ENCODE measurements around the gene AAK1.

Gene AAK1

DNA sequence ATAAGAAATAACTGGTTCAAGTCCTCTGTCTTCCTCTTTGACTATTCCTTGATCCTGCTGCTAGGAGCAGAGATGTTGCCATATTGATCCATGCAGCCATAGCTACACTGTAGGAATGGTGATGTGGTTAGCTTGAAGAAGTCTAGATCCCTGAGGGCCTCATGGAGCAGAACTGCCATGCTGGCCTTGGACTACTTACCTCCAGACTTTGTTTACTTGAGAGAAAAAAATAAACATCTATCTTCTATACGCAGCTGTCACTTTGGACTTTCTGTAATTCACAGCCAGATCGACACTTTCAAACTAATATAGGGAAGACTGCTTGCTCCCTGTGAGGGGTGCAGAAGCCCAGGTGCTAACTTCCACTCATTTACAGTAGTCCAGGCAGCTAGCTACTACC is 121.8 kb downstream of the AAK1 start:
- TF ChIP-seq NFIC (IDR thresholded peaks at IDR 0.05) = no peak
- no peak for TF ChIP-seq YY1 (IDR thresholded peaks at IDR 0.05; ENCODE audit: low read depth)
- TF ChIP-seq, protein P1, sequence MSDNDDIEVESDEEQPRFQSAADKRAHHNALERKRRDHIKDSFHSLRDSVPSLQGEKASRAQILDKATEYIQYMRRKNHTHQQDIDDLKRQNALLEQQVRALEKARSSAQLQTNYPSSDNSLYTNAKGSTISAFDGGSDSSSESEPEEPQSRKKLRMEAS (IDR thresholded peaks at IDR 0.05) = no peak
- TF ChIP-seq RAD21 (IDR thresholded peaks at IDR 0.05; ENCODE audit: low read depth) = no peak
- TF ChIP-seq TAF1 (IDR thresholded peaks at IDR 0.05; ENCODE audit: low read depth) = no peak
- no peak for TF ChIP-seq EP300 (IDR thresholded peaks at IDR 0.05; ENCODE audit: borderline replicate concordance)
- TF ChIP-seq ZBTB7A (IDR thresholded peaks at IDR 0.05; ENCODE audit: low read depth) = no peak
- no peak for TF ChIP-seq CEBPB (IDR thresholded peaks at IDR 0.05)
- no peak for TF ChIP-seq TEAD4 (IDR thresholded peaks at IDR 0.05)
- TF ChIP-seq, protein P2, sequence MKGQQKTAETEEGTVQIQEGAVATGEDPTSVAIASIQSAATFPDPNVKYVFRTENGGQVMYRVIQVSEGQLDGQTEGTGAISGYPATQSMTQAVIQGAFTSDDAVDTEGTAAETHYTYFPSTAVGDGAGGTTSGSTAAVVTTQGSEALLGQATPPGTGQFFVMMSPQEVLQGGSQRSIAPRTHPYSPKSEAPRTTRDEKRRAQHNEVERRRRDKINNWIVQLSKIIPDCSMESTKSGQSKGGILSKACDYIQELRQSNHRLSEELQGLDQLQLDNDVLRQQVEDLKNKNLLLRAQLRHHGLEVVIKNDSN (IDR thresholded peaks at IDR 0.05) = no peak
- no peak for TF ChIP-seq CREB1 (IDR thresholded peaks at IDR 0.05; ENCODE audit: low read depth)
- no peak for TF ChIP-seq EGR1 (IDR thresholded peaks at IDR 0.05)
- TF ChIP-seq, protein P3, sequence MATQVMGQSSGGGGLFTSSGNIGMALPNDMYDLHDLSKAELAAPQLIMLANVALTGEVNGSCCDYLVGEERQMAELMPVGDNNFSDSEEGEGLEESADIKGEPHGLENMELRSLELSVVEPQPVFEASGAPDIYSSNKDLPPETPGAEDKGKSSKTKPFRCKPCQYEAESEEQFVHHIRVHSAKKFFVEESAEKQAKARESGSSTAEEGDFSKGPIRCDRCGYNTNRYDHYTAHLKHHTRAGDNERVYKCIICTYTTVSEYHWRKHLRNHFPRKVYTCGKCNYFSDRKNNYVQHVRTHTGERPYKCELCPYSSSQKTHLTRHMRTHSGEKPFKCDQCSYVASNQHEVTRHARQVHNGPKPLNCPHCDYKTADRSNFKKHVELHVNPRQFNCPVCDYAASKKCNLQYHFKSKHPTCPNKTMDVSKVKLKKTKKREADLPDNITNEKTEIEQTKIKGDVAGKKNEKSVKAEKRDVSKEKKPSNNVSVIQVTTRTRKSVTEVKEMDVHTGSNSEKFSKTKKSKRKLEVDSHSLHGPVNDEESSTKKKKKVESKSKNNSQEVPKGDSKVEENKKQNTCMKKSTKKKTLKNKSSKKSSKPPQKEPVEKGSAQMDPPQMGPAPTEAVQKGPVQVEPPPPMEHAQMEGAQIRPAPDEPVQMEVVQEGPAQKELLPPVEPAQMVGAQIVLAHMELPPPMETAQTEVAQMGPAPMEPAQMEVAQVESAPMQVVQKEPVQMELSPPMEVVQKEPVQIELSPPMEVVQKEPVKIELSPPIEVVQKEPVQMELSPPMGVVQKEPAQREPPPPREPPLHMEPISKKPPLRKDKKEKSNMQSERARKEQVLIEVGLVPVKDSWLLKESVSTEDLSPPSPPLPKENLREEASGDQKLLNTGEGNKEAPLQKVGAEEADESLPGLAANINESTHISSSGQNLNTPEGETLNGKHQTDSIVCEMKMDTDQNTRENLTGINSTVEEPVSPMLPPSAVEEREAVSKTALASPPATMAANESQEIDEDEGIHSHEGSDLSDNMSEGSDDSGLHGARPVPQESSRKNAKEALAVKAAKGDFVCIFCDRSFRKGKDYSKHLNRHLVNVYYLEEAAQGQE (IDR thresholded peaks at IDR 0.05; ENCODE audit: low read depth) = no peak
- TF ChIP-seq FOXM1 (IDR thresholded peaks at IDR 0.05; ENCODE audit: borderline replicate concordance, low read depth) = no peak
- no peak for TF ChIP-seq TCF12 (IDR thresholded peaks at IDR 0.05; ENCODE audit: low read depth)

DNA sequence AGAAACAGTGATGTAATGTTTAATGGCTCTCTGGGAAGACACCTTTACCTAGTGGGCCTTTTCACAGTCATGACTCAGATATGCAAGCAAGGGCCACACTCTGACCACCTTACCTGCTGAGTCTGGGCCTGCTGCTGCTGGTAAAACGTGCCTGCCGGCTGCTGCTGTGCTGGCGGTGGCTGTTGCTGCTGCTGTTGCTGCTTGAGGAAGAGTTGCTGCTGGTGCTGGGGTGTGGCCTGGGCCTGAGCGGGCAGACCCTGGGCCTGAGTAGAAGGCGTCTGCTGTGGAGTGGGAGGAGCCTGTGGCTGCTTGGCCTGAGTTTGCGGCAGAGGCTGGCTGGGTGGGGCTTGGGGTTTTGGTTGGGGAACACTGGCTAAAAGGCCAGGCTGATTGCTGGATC is 124.7 kb downstream of the AAK1 start:
- no peak for TF ChIP-seq TAF1 (IDR thresholded peaks at IDR 0.05; ENCODE audit: low read depth)
- TF ChIP-seq EP300 (IDR thresholded peaks at IDR 0.05; ENCODE audit: borderline replicate concordance) = no peak
- TF ChIP-seq TEAD4 (IDR thresholded peaks at IDR 0.05) = no peak
- no peak for TF ChIP-seq RAD21 (IDR thresholded peaks at IDR 0.05; ENCODE audit: low read depth)
- TF ChIP-seq CREB1 (IDR thresholded peaks at IDR 0.05; ENCODE audit: low read depth) = no peak
- TF ChIP-seq ZBTB7A (IDR thresholded peaks at IDR 0.05; ENCODE audit: low read depth) = no peak
- no peak for TF ChIP-seq YY1 (IDR thresholded peaks at IDR 0.05; ENCODE audit: low read depth)
- TF ChIP-seq, protein P2 (IDR thresholded peaks at IDR 0.05) = no peak
- TF ChIP-seq FOXM1 (IDR thresholded peaks at IDR 0.05; ENCODE audit: borderline replicate concordance, low read depth) = no peak
- TF ChIP-seq NFIC (IDR thresholded peaks at IDR 0.05) = no peak
- TF ChIP-seq CEBPB (IDR thresholded peaks at IDR 0.05) = no peak
- TF ChIP-seq, protein P1 (IDR thresholded peaks at IDR 0.05) = no peak
- TF ChIP-seq EGR1 (IDR thresholded peaks at IDR 0.05) = no peak
- no peak for TF ChIP-seq TCF12 (IDR thresholded peaks at IDR 0.05; ENCODE audit: low read depth)
- TF ChIP-seq, protein P3 (IDR thresholded peaks at IDR 0.05; ENCODE audit: low read depth) = no peak

DNA sequence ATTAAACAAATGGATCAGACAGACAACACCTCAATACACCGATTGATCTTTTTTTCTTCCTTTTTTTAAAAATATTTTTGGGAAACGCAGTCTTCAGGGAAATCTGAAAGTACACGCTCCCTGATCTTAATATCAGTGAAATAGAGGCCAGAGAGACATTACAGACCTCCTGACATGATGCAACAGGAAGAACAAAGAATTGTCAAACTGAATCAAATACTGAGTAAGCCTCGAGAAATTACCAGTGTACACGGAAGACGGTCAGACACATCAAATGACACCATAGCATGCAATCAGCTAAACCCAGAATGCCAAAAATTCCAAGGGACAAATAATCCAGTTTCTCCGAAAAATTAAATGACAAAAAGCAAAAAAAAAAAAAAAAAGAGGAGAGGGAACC is 126.1 kb downstream of the AAK1 start:
- no peak for TF ChIP-seq RAD21 (IDR thresholded peaks at IDR 0.05; ENCODE audit: low read depth)
- TF ChIP-seq NFIC (IDR thresholded peaks at IDR 0.05) = no peak
- no peak for TF ChIP-seq TEAD4 (IDR thresholded peaks at IDR 0.05)
- no peak for TF ChIP-seq FOXM1 (IDR thresholded peaks at IDR 0.05; ENCODE audit: borderline replicate concordance, low read depth)
- TF ChIP-seq, protein P1 (IDR thresholded peaks at IDR 0.05) = no peak
- TF ChIP-seq, protein P3 (IDR thresholded peaks at IDR 0.05; ENCODE audit: low read depth) = no peak
- no peak for TF ChIP-seq CREB1 (IDR thresholded peaks at IDR 0.05; ENCODE audit: low read depth)

DNA sequence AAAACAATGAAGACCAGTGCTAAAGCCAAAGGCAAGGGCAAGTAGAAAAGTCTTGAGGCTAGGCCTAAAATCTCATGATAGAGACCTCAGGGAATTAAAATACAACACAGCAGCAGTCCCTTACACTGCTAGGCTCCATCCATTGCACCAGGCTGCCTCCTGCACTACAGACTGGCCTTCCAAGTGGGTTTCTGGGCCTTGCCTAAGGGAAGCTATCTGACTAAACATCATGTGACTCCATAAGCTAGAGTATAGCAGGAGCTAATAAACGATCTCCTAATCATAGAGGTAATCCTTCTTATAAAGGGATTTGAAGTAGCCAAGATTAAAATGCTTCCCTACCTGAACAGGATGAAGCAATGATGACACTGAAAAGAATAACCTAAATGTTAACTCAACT is 128.7 kb downstream of the AAK1 start:
- TF ChIP-seq TEAD4 (IDR thresholded peaks at IDR 0.05) = no peak

DNA sequence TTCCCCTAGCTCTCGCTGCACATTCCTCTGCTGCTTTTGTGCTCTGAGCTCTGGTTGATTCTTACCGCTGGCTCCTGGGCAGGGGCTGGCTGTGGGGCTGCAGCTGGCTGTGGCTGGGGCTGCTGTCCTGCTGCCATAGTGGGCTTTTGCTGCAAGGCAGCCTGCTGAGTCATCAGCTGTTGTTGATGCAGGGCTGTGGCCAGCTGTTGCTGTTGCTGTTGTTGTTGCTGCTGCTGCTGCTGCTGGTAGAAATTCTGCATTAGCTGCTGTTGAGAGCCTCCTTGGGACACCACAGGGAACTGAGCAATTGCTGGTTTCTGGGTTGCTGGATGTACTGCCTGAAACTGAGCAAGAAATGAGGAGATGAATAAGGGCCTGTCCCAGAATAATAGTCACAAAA is 129.1 kb downstream of the AAK1 start:
- TF ChIP-seq TCF12 (IDR thresholded peaks at IDR 0.05; ENCODE audit: low read depth) (no peak), ZBTB7A (IDR thresholded peaks at IDR 0.05; ENCODE audit: low read depth) (no peak), EP300 (IDR thresholded peaks at IDR 0.05; ENCODE audit: borderline replicate concordance) (no peak), EGR1 (IDR thresholded peaks at IDR 0.05) (no peak), TEAD4 (IDR thresholded peaks at IDR 0.05) (no peak), TAF1 (IDR thresholded peaks at IDR 0.05; ENCODE audit: low read depth) (no peak), YY1 (IDR thresholded peaks at IDR 0.05; ENCODE audit: low read depth) (no peak), CEBPB (IDR thresholded peaks at IDR 0.05) (no peak), FOXM1 (IDR thresholded peaks at IDR 0.05; ENCODE audit: borderline replicate concordance, low read depth) (no peak), RAD21 (IDR thresholded peaks at IDR 0.05; ENCODE audit: low read depth) (no peak), NFIC (IDR thresholded peaks at IDR 0.05) (no peak), CREB1 (IDR thresholded peaks at IDR 0.05; ENCODE audit: low read depth) (no peak)
- TF ChIP-seq, protein P2 (IDR thresholded peaks at IDR 0.05) = no peak
- TF ChIP-seq, protein P1 (IDR thresholded peaks at IDR 0.05) = no peak
- TF ChIP-seq, protein P3 (IDR thresholded peaks at IDR 0.05; ENCODE audit: low read depth) = no peak

Data from Ishikawa (cell line).